Nephron (organoid): ENCODE measurements around the gene GNB5.

Experiments used
- H3K27ac Mint-ChIP-seq, 3 experiments: 2 replicates each; pipeline ENCODE4 v1.8.0; 2020; ENCODE audit warnings: mixed read lengths in 3 of 3, mild to moderate bottlenecking in 2 of 3, moderate library complexity in 1 of 3
- H3K27me3 Mint-ChIP-seq: 2 replicates; pipeline ENCODE4 v1.8.0; 2021; ENCODE audit warnings: low read depth, mild to moderate bottlenecking, moderate library complexity, mixed read lengths
- H3K36me3 Mint-ChIP-seq: 2 replicates; pipeline ENCODE4 v1.8.0; 2020; ENCODE audit warnings: low read depth, mixed read lengths
- H3K4me1 Mint-ChIP-seq: 2 replicates; pipeline ENCODE4 v1.8.0; 2020; ENCODE audit warnings: mixed read lengths
- H3K4me3 Mint-ChIP-seq, 3 experiments: 2 replicates each; pipeline ENCODE4 v1.8.0; 2020; ENCODE audit warnings: mild to moderate bottlenecking in 3 of 3, mixed read lengths in 3 of 3, moderate library complexity in 2 of 3
- H3K9me3 Mint-ChIP-seq: 2 replicates; pipeline ENCODE4 v1.8.0; 2020; ENCODE audit warnings: mixed read lengths
- CTCF ChIP-seq, 3 experiments: fragments of 200-600 bp; sonication (generic); IDR thresholded peaks; one replicate each; pipeline ENCODE4 v1.5.0; 2021; ENCODE audit warnings: antibody characterized with exemption in 3 of 3; ENCODE audit not compliant: unreplicated experiment in 3 of 3

Gene GNB5

GRCh38 chr15:52136442-52136980 is 54.7 kb downstream of the GNB5 start:
- TF ChIP-seq CTCF (IDR thresholded peaks at IDR 0.05; ENCODE audit: unreplicated experiment in 3 of 3): no peak
- peak overlapping the region in 1 of 3 experiments; percentile 3 for H3K27ac Mint-ChIP-seq
- no peaks in the 10 kb centered on the region for H3K27me3 Mint-ChIP-seq
- H3K4me3 Mint-ChIP-seq: no peak overlapping the region
- no peaks in the 10 kb centered on the region for H3K9me3 Mint-ChIP-seq
- H3K36me3 Mint-ChIP-seq: peaks cover 17% of the 10 kb centered on the region
- no peaks in the 10 kb centered on the region for H3K4me1 Mint-ChIP-seq

- no peak overlapping the region for H3K27ac Mint-ChIP-seq
- no peaks in the 10 kb centered on the region for H3K27me3 Mint-ChIP-seq
- no peaks in the 10 kb centered on the region for H3K9me3 Mint-ChIP-seq
- H3K4me3 Mint-ChIP-seq: no peak overlapping the region
- no peaks in the 10 kb centered on the region for H3K4me1 Mint-ChIP-seq
- TF ChIP-seq CTCF (IDR thresholded peaks at IDR 0.05; ENCODE audit: unreplicated experiment in 3 of 3): no peak
- H3K36me3 Mint-ChIP-seq: peaks cover 18% of the 10 kb centered on the region
Observed at GRCh38 chr15:52134502-52135144, 56.6 kb downstream of the GNB5 start.

- TF ChIP-seq CTCF (IDR thresholded peaks at IDR 0.05; ENCODE audit: unreplicated experiment in 3 of 3): no peak
- Mint-ChIP-seq H3K4me1 (no peaks in the 10 kb centered on the region), H3K4me3 (no peak overlapping the region), H3K27me3 (no peaks in the 10 kb centered on the region), H3K27ac (no peak overlapping the region), H3K9me3 (no peaks in the 10 kb centered on the region), H3K36me3 (peaks cover 18% of the 10 kb centered on the region)
Observed at GRCh38 chr15:52133510-52134220, 57.5 kb downstream of the GNB5 start.

GRCh38 chr15:52132066-52132465 is 59.1 kb downstream of the GNB5 start:
- no peak overlapping the region for H3K27ac Mint-ChIP-seq
- H3K36me3 Mint-ChIP-seq: peaks cover 24% of the 10 kb centered on the region
- no peak overlapping the region for H3K4me3 Mint-ChIP-seq
- H3K27me3 Mint-ChIP-seq: no peaks in the 10 kb centered on the region
- no peak for TF ChIP-seq CTCF (IDR thresholded peaks at IDR 0.05; ENCODE audit: unreplicated experiment in 3 of 3)
- no peaks in the 10 kb centered on the region for H3K4me1 Mint-ChIP-seq
- no peaks in the 10 kb centered on the region for H3K9me3 Mint-ChIP-seq

- TF ChIP-seq CTCF (IDR thresholded peaks at IDR 0.05; ENCODE audit: unreplicated experiment in 3 of 3): no peak
- Mint-ChIP-seq H3K9me3 (no peaks in the 10 kb centered on the region), H3K27ac (no peak overlapping the region), H3K4me1 (no peaks in the 10 kb centered on the region), H3K36me3 (peaks cover 21% of the 10 kb centered on the region), H3K27me3 (no peaks in the 10 kb centered on the region), H3K4me3 (no peak overlapping the region)
Observed at GRCh38 chr15:52128568-52128967, 62.6 kb downstream of the GNB5 start.
